ENCODE results near the gene FAM216B.

DNA sequence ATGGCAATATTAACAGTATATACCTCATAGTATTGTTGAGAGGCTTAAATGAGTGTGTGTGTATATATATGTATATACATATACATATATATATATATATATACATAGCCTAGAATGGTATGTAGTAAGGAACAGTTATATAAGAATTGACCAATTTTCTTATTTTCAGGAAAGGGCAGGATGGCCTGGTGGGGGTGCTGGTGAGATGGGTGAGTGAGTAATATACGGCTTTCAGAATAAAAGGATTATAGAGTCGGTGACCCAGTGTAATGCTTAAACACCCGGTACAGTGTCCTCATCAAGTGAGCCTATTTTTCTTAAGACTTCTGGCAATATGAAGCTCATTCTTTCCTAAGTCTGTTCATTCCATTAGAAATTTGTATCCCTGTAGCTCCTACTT lies 11.7 kb upstream of the FAM216B start:
- TF ChIP-seq PHF8 (IDR thresholded peaks at IDR 0.05; ENCODE audit: borderline replicate concordance, low read length) (no peak), HNRNPK (IDR thresholded peaks at IDR 0.05; ENCODE audit: low read depth, low read length, poor library complexity, severe bottlenecking) (no peak)
- TF ChIP-seq, protein P1, sequence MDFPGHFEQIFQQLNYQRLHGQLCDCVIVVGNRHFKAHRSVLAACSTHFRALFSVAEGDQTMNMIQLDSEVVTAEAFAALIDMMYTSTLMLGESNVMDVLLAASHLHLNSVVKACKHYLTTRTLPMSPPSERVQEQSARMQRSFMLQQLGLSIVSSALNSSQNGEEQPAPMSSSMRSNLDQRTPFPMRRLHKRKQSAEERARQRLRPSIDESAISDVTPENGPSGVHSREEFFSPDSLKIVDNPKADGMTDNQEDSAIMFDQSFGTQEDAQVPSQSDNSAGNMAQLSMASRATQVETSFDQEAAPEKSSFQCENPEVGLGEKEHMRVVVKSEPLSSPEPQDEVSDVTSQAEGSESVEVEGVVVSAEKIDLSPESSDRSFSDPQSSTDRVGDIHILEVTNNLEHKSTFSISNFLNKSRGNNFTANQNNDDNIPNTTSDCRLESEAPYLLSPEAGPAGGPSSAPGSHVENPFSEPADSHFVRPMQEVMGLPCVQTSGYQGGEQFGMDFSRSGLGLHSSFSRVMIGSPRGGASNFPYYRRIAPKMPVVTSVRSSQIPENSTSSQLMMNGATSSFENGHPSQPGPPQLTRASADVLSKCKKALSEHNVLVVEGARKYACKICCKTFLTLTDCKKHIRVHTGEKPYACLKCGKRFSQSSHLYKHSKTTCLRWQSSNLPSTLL (IDR thresholded peaks at IDR 0.05), result no peak

Measured in K562 (cell line).